GM18870 (cell line): ENCODE measurements around the gene CACTIN.
"Not testable (repeated sequence)": the region's sequence is repeated elsewhere in the genome, so short reads cannot be mapped to it uniquely, and the experiment has no call there.

ENCODE experiments used
- ATAC-seq: cut with Tn5 transposase; IDR thresholded peaks from one replicate; pipeline ENCODE4 v1.9.1; 2021; ENCODE audit warnings: moderate library complexity; ENCODE audit not compliant: unreplicated experiment

The CACTIN gene

GRCh38 chr19:3626473-3627350 is at the start of gene CACTIN:
TSS of gene CACTIN (minus strand) at chr19:3626790. CDS start at chr19:3626762, 28 bp downstream.
- ATAC-seq = peak; percentile 68

- ATAC-seq = no peak
These were observed 48.4 kb upstream of the CACTIN start for GRCh38 chr19:3674784-3675543.

- no peak for ATAC-seq
These were observed 47.2 kb upstream of the CACTIN start for GRCh38 chr19:3673506-3674439.

GRCh38 chr19:3672993-3673392 is 46.4 kb upstream of the CACTIN start:
- no peak for ATAC-seq

GRCh38 chr19:3672575-3672948 is 46.0 kb upstream of the CACTIN start:
- no peak for ATAC-seq

GRCh38 chr19:3671680-3672574 is 45.3 kb upstream of the CACTIN start:
- ATAC-seq = no peak

- ATAC-seq = no peak
These were observed 44.4 kb upstream of the CACTIN start for GRCh38 chr19:3670796-3671679.

- ATAC-seq = no peak
These were observed 43.6 kb upstream of the CACTIN start for GRCh38 chr19:3669947-3670795.

- no peak for ATAC-seq
These were observed 42.7 kb upstream of the CACTIN start for GRCh38 chr19:3669082-3669946.

GRCh38 chr19:3668331-3669081 is 41.9 kb upstream of the CACTIN start:
- ATAC-seq = no peak

GRCh38 chr19:3667766-3668165 is 41.2 kb upstream of the CACTIN start:
- no peak for ATAC-seq

GRCh38 chr19:3667037-3667638 is 40.5 kb upstream of the CACTIN start:
- ATAC-seq = no peak

GRCh38 chr19:3666545-3666856 is 39.9 kb upstream of the CACTIN start:
- not testable (repeated sequence) for ATAC-seq

- ATAC-seq = no peak
These were observed 39.3 kb upstream of the CACTIN start for GRCh38 chr19:3665681-3666544.
